H1 (cell line): ENCODE results near the gene TNRC6A. TPM values are rescaled to one million over a fixed set of nuclear protein-coding genes. Genes with fewer than 3 reads are reported as not detected.

Source experiments
- CTCF ChIA-PET: fragments of 300-600 bp; sonication (Branson Sonifier 250); formaldehyde crosslinking; loops from one replicate; lab custom pipeline; 2021; ENCODE audit not compliant: partially characterized antibody; lab: Charles Lee
- POLR2A ChIA-PET: fragments of 300-600 bp; sonication (Branson Sonifier 250); formaldehyde crosslinking; loops from one replicate; lab custom pipeline; 2021; ENCODE audit warnings: inconsistent platforms; ENCODE audit not compliant: partially characterized antibody; lab: Charles Lee
- DNase-seq, 2 experiments: peaks; one replicate each; pipeline versions ENCODE4 v3.0.0 to v3.0.0-alpha.2; 2010 to 2022; ENCODE audit warnings: low spot score in 2 of 2, low read depth in 1 of 2, mixed read lengths in 1 of 2
- FAIRE-seq: peaks from 2 replicates; lab custom pipeline; 2011; peaks lifted over from hg19 to GRCh38; lab: Jason Lieb, UNC
- H2AFZ ChIP-seq: 2 replicates; pipeline ENCODE4 v1.8.1; 2012; ENCODE audit warnings: low read length, inconsistent platforms
- H2AK5ac ChIP-seq: 2 replicates; pipeline ENCODE4 v1.6.1; 2013; ENCODE audit warnings: low read depth, low read length
- H2BK120ac ChIP-seq: replicated peaks from 2 replicates; pipeline ENCODE3; 2013; ENCODE audit warnings: low read depth, low read length, inconsistent platforms
- H2BK12ac ChIP-seq: 2 replicates; pipeline ENCODE4 v1.6.1; 2013; ENCODE audit warnings: low read depth, low read length
- H2BK15ac ChIP-seq: 2 replicates; pipeline ENCODE4 v1.6.1; 2013; ENCODE audit warnings: low read length
- H2BK20ac ChIP-seq: 2 replicates; pipeline ENCODE4 v1.6.1; 2013; ENCODE audit warnings: low read length
- H2BK5ac ChIP-seq: 2 replicates; pipeline ENCODE4 v1.6.1; 2013; ENCODE audit warnings: low read depth, low read length
- H3K14ac ChIP-seq: 2 replicates; pipeline ENCODE4 v1.6.1; 2013; ENCODE audit warnings: inconsistent platforms; ENCODE audit not compliant: insufficient read length
- H3K18ac ChIP-seq: 2 replicates; pipeline ENCODE4 v1.6.1; 2013; ENCODE audit warnings: low read length; ENCODE audit errors: extremely low read depth
- H3K23ac ChIP-seq: 2 replicates; pipeline ENCODE4 v1.6.1; 2013; ENCODE audit warnings: inconsistent platforms; ENCODE audit not compliant: insufficient read length
- H3K23me2 ChIP-seq: 2 replicates; pipeline ENCODE4 v1.6.1; 2013; ENCODE audit warnings: low read depth, low read length
- H3K27ac ChIP-seq: 2 replicates; pipeline ENCODE4 v1.6.1; 2011; ENCODE audit warnings: low read depth, low read length, inconsistent platforms
- H3K27me3 ChIP-seq, 4 experiments: replicated peaks in 1 of 4; 1 replicate in 1 of 4; 2 replicates in 3 of 4; pipeline versions ENCODE4 v1.6.1 to v1.8.1; 2011 to 2013; ENCODE audit warnings: low read length in 3 of 4, mild to moderate bottlenecking in 3 of 4, inconsistent platforms in 2 of 4, mixed read lengths in 2 of 4, moderate library complexity in 1 of 4; ENCODE audit not compliant: control insufficient read depth in 3 of 4, insufficient read depth in 3 of 4; ENCODE audit errors: extremely low read depth in 1 of 4
- H3K36me3 ChIP-seq, 4 experiments: 2 replicates each; pipeline versions ENCODE4 v1.6.1 to v1.8.1; 2011 to 2013; ENCODE audit warnings: mild to moderate bottlenecking in 4 of 4, low read length in 3 of 4, moderate library complexity in 2 of 4, control low read depth in 1 of 4, inconsistent platforms in 1 of 4; ENCODE audit not compliant: insufficient read depth in 4 of 4, control insufficient read depth in 2 of 4
- H3K4ac ChIP-seq: replicated peaks from 2 replicates; pipeline ENCODE3; 2013; ENCODE audit warnings: low read length, low read depth, mixed read lengths, inconsistent platforms; ENCODE audit not compliant: insufficient read length
- H3K4me1 ChIP-seq, 4 experiments: replicated peaks in 1 of 4; 1 replicate in 1 of 4; 2 replicates in 3 of 4; pipeline versions ENCODE4 v1.6.1 to v1.8.1; 2011 to 2013; ENCODE audit warnings: low read length in 3 of 4, inconsistent platforms in 2 of 4, mixed read lengths in 1 of 4; ENCODE audit not compliant: insufficient read depth in 4 of 4, control insufficient read depth in 3 of 4
- H3K4me2 ChIP-seq, 2 experiments: 2 replicates each; pipeline versions ENCODE4 v1.6.1 to v1.8.1; 2011 to 2013; ENCODE audit warnings: low read depth in 2 of 2, low read length in 2 of 2, control low read depth in 1 of 2, inconsistent platforms in 1 of 2, mild to moderate bottlenecking in 1 of 2; ENCODE audit not compliant: insufficient read depth in 1 of 2
- H3K4me3 ChIP-seq, 4 experiments: fragments of 200-600, 300-600 bp in 1 of 4; sonication (generic), shearing (Covaris generic), sonication (Bioruptor Twin) in 1 of 4; 2 replicates each; pipeline versions ENCODE4 v1.5.1 to v1.8.1; 2011 to 2016; ENCODE audit warnings: low read length in 4 of 4, low read depth in 3 of 4, control low read depth in 2 of 4, inconsistent platforms in 2 of 4, mild to moderate bottlenecking in 2 of 4, mixed read lengths in 1 of 4, moderate library complexity in 1 of 4; ENCODE audit not compliant: insufficient read depth in 2 of 4; ENCODE audit errors: extremely low read depth in 1 of 4
- H3K56ac ChIP-seq: replicated peaks from 2 replicates; pipeline ENCODE3; 2013; ENCODE audit warnings: low read depth, mild to moderate bottlenecking, mixed read lengths, low read length, inconsistent platforms; ENCODE audit not compliant: insufficient read length
- H3K79me1 ChIP-seq: 2 replicates; pipeline ENCODE4 v1.6.1; 2013; ENCODE audit warnings: low read depth, low read length, control low read depth
- H3K79me2 ChIP-seq, 2 experiments: 2 replicates each; pipeline versions ENCODE4 v1.6.1 to v1.8.1; 2012 to 2013; ENCODE audit warnings: low read length in 2 of 2, mild to moderate bottlenecking in 2 of 2, inconsistent platforms in 1 of 2; ENCODE audit not compliant: insufficient read depth in 2 of 2, control insufficient read depth in 1 of 2
- H3K9ac ChIP-seq, 4 experiments: replicated peaks in 1 of 4; 1 replicate in 1 of 4; 2 replicates in 3 of 4; pipeline versions ENCODE4 v1.6.1 to v1.8.1; 2011 to 2013; ENCODE audit warnings: low read depth in 3 of 4, low read length in 3 of 4, control low read depth in 2 of 4, mild to moderate bottlenecking in 2 of 4, moderate library complexity in 2 of 4, inconsistent platforms in 1 of 4; ENCODE audit errors: extremely low read depth in 1 of 4
- H3K9me3 ChIP-seq, 2 experiments: 2 replicates each; pipeline versions ENCODE4 v1.6.1 to v1.8.1; 2012 to 2013; ENCODE audit warnings: mild to moderate bottlenecking in 2 of 2, moderate library complexity in 2 of 2, control low read depth in 1 of 2, inconsistent platforms in 1 of 2, low read depth in 1 of 2, low read length in 1 of 2, mixed read lengths in 1 of 2; ENCODE audit not compliant: insufficient read depth in 2 of 2
- H4K20me1 ChIP-seq, 2 experiments: replicated peaks in 1 of 2; 2 replicates each; pipeline versions ENCODE3 to v1.8.1; 2011 to 2013; ENCODE audit warnings: inconsistent platforms in 2 of 2, low read length in 2 of 2, mild to moderate bottlenecking in 1 of 2; ENCODE audit not compliant: insufficient read depth in 2 of 2, control insufficient read depth in 1 of 2
- H4K5ac ChIP-seq: 2 replicates; pipeline ENCODE4 v1.6.1; 2013; ENCODE audit warnings: low read length, low read depth, mixed read lengths, inconsistent platforms; ENCODE audit not compliant: insufficient read length
- H4K8ac ChIP-seq: 2 replicates; pipeline ENCODE4 v1.8.0; 2013; ENCODE audit warnings: mild to moderate bottlenecking, moderate library complexity, low read length, inconsistent platforms; ENCODE audit not compliant: insufficient read depth; ENCODE audit errors: extremely low read depth
- H4K91ac ChIP-seq: replicated peaks from 2 replicates; pipeline ENCODE3; 2013; ENCODE audit warnings: low read length, mixed read lengths, inconsistent platforms; ENCODE audit not compliant: insufficient read length
- CEBPB ChIP-seq: IDR thresholded peaks from 2 replicates; pipeline ENCODE4 v1.6.1; 2012; ENCODE audit warnings: low read depth, low read length
- EP300 ChIP-seq, 2 experiments: IDR thresholded peaks; 1 replicate in 1 of 2; 2 replicates in 1 of 2; pipeline ENCODE4 v1.6.1; 2011 to 2012; ENCODE audit warnings: low read depth in 2 of 2, low read length in 2 of 2, mild to moderate bottlenecking in 2 of 2, borderline replicate concordance in 1 of 2, inconsistent platforms in 1 of 2, moderate library complexity in 1 of 2
- EZH2 ChIP-seq: fragments of 200-600 bp; sonication (generic); IDR thresholded peaks from 2 replicates; pipeline ENCODE4 v1.7.1; 2012; ENCODE audit warnings: low read depth, mild to moderate bottlenecking, moderate library complexity, low read length, inconsistent platforms; ENCODE audit not compliant: severe bottlenecking
- KDM5A ChIP-seq: fragments of 200-600 bp; IDR thresholded peaks from 2 replicates; pipeline ENCODE4 v1.7.1; 2012; ENCODE audit warnings: mild to moderate bottlenecking, low read length, inconsistent platforms, mixed read lengths
- POLR2AphosphoS5 ChIP-seq: IDR thresholded peaks from 2 replicates; pipeline ENCODE4 v1.6.1; 2011; ENCODE audit warnings: low read depth, low read length
- RNF2 ChIP-seq: fragments of 200-900, 300-1000 bp; sonication (generic); IDR thresholded peaks from 2 replicates; pipeline ENCODE4 v1.7.1; 2016; ENCODE audit warnings: borderline replicate concordance, low read depth, mild to moderate bottlenecking, antibody characterized with exemption, low read length; ENCODE audit not compliant: poor library complexity, severe bottlenecking; ENCODE audit errors: missing control alignments
- RXRA ChIP-seq: IDR thresholded peaks from 2 replicates; pipeline ENCODE4 v1.6.1; 2011; ENCODE audit warnings: low read depth, mild to moderate bottlenecking, low read length, moderate library complexity; ENCODE audit not compliant: insufficient read depth
- TAF7 ChIP-seq: optimal IDR thresholded peaks from 2 replicates; pipeline ENCODE3; 2011; ENCODE audit warnings: low read depth, mild to moderate bottlenecking, inconsistent platforms, low read length, moderate library complexity, borderline replicate concordance
- TCF12 ChIP-seq: IDR thresholded peaks from 2 replicates; pipeline ENCODE4 v1.6.1; 2011; ENCODE audit warnings: low read depth, mild to moderate bottlenecking, low read length
- USF2 ChIP-seq: IDR thresholded peaks from 2 replicates; pipeline ENCODE4 v1.6.1; 2011; ENCODE audit warnings: low read length, improper control_type of control experiment
- ZNF274 ChIP-seq: IDR thresholded peaks from 2 replicates; pipeline ENCODE4 v1.7.0; 2012; ENCODE audit warnings: low read length, borderline replicate concordance; ENCODE audit errors: extremely low read depth
- WGBS, 2 experiments: shearing (Covaris generic) in 1 of 2; methylation state at CpG; one replicate each; pipeline versions ENCODE4 v1.1.6 to v1.1.7; 2013 to 2015; ENCODE audit warnings: low lambda C conversion rate in 2 of 2, mixed read lengths in 2 of 2, inconsistent platforms in 1 of 2, low coverage in 1 of 2, missing lambda C conversion rate in 1 of 2; ENCODE audit not compliant: insufficient replicate concordance in 2 of 2, insufficient coverage in 1 of 2, insufficient read length in 1 of 2; ENCODE audit errors: extremely low coverage in 1 of 2, missing lambda C conversion rate in 1 of 2; 5-methylcytosine and 5-hydroxymethylcytosine counted together
- polyA plus RNA-seq, 7 experiments: library from polyadenylated mRNA; depleted of rRNA in 3 of 7; stranded (reverse) in 5 of 7; unstranded in 2 of 7; fragments of >200 nt in 5 of 7; fragments of 200-250 nt in 2 of 7; gene quantifications; 1 replicate in 5 of 7; 2 replicates in 1 of 7; 4 replicates in 1 of 7; pipeline versions ENCODE4 v1.2.1 to v1.2.3, GENCODE V29; 2011 to 2013; ENCODE audit warnings: missing spikeins in 2 of 7, mixed read lengths in 2 of 7
- total RNA-seq: library from RNA; stranded (reverse); fragmentation: NEBNext Ultra II Directional; extraction: Animal tissue kit (Norgen Biotek cat#: 25700); gene quantifications from 2 replicates; pipeline ENCODE4 v1.2.1, GENCODE V29; 2021

TNRC6A gene
- total and polyA plus RNA-seq, 2 of the 8 experiments (the other 6 are each of a cell fraction or from before 2014, with no cell fraction given) = 67.6 to 103 TPM

GRCh38 chr16:24839347-24839972 is 110.0 kb downstream of the TNRC6A start:
- no peak overlapping the region for H2BK120ac ChIP-seq
- H2BK12ac ChIP-seq = no peak overlapping the region
- H3K27ac ChIP-seq = no peak overlapping the region
- CTCF ChIA-PET = interaction anchor here (1.1 to 2.1 kb wide), 2 partner anchors 11 to 67 kb away, joined by 3 to 4 read pairs; no protein-coding TSS in a partner anchor
- DNase-seq = no peak
- H3K4ac ChIP-seq = no peak overlapping the region
- no peaks in the 10 kb centered on the region for H3K27me3 ChIP-seq
- no peaks in the 10 kb centered on the region for H3K79me2 ChIP-seq
- H3K79me1 ChIP-seq = no peaks in the 10 kb centered on the region
- H3K9me3 ChIP-seq = no peaks in the 10 kb centered on the region
- no peak overlapping the region for H3K23ac ChIP-seq
- no peak overlapping the region for H3K4me2 ChIP-seq
- H3K9ac ChIP-seq = no peak overlapping the region
- no peak overlapping the region for H3K18ac ChIP-seq
- no peaks in the 10 kb centered on the region for H3K23me2 ChIP-seq
- H2AK5ac ChIP-seq = no peak overlapping the region
- H2BK20ac ChIP-seq = no peak overlapping the region
- POLR2A ChIA-PET = no interaction called here
- no peak overlapping the region for H4K8ac ChIP-seq
- H4K5ac ChIP-seq = no peak overlapping the region
- no peak overlapping the region for H2BK15ac ChIP-seq
- H3K4me1 ChIP-seq = no peaks in the 10 kb centered on the region
- H3K14ac ChIP-seq = no peak overlapping the region
- whole genome bisulfite sequencing, 2 experiments = 94% methylated on average over 7 of the region's 7 CpGs; no CpG with 5 or more reads in 1 of the 2 experiments
- no peaks in the 10 kb centered on the region for H4K20me1 ChIP-seq
- no peak overlapping the region for H2AFZ ChIP-seq
- H3K36me3 ChIP-seq = no peaks in the 10 kb centered on the region
- H3K56ac ChIP-seq = no peak overlapping the region
- no peak overlapping the region for H3K4me3 ChIP-seq
- no peak overlapping the region for H2BK5ac ChIP-seq
- H4K91ac ChIP-seq = no peak overlapping the region
- FAIRE-seq = no peak
- TF ChIP-seq CEBPB = no peak
- no peak for TF ChIP-seq RNF2
- no peak for TF ChIP-seq RXRA
- no peak for TF ChIP-seq EZH2
- TF ChIP-seq ZNF274 = no peak
- no peak for TF ChIP-seq TCF12
- TF ChIP-seq KDM5A = no peak
- TF ChIP-seq EP300 (IDR thresholded peaks at IDR 0.05; ENCODE audit: borderline replicate concordance in 1 of 2, low read depth in 2 of 2, low read length in 2 of 2) = no peak
- no peak for TF ChIP-seq POLR2AphosphoS5
- TF ChIP-seq USF2 = no peak
- no peak for TF ChIP-seq TAF7
